Liver (tissue), 9 donors: ENCODE results near the gene NLK. TPM values are rescaled to one million over a fixed set of nuclear protein-coding genes. Genes with fewer than 3 reads are reported as not detected.

ENCODE experiments used
- DNase-seq: peaks from one replicate; pipeline ENCODE4 v3.0.0-alpha.2; 2017; ENCODE audit warnings: low spot score
- H3K27ac ChIP-seq, 2 donors: one replicate each; pipeline ENCODE4 v1.7.0; 2013; ENCODE audit warnings: inconsistent platforms in 2 of 2, low read length in 2 of 2, control low read depth in 1 of 2, low read depth in 1 of 2, mild to moderate bottlenecking in 1 of 2
- H3K27me3 ChIP-seq, 4 donors: one replicate each; pipeline versions ENCODE4 v1.6.1 to v1.7.0; 2013; ENCODE audit warnings: low read length in 3 of 4, inconsistent platforms in 1 of 4, mild to moderate bottlenecking in 1 of 4, moderate library complexity in 1 of 4; ENCODE audit not compliant: control insufficient read depth in 4 of 4, insufficient read depth in 4 of 4
- H3K36me3 ChIP-seq, 4 donors: one replicate each; pipeline versions ENCODE4 v1.6.1 to v1.7.0; 2013; ENCODE audit warnings: low read length in 3 of 4, mild to moderate bottlenecking in 3 of 4, low read depth in 1 of 4, moderate library complexity in 1 of 4; ENCODE audit not compliant: control insufficient read depth in 4 of 4, insufficient read depth in 3 of 4
- H3K4me1 ChIP-seq, 4 donors: one replicate each; pipeline versions ENCODE4 v1.6.1 to v1.7.0; 2013; ENCODE audit warnings: low read length in 3 of 4, mild to moderate bottlenecking in 3 of 4, moderate library complexity in 1 of 4; ENCODE audit not compliant: control insufficient read depth in 4 of 4, insufficient read depth in 4 of 4
- H3K4me3 ChIP-seq, 3 donors: one replicate each; pipeline versions ENCODE4 v1.6.1 to v1.7.0; 2013; ENCODE audit warnings: low read length in 3 of 3, control low read depth in 1 of 3, low read depth in 1 of 3, mild to moderate bottlenecking in 1 of 3
- H3K9ac ChIP-seq, 2 donors: one replicate each; pipeline ENCODE4 v1.7.0; 2013; ENCODE audit warnings: low read length in 2 of 2, mild to moderate bottlenecking in 2 of 2, moderate library complexity in 2 of 2, control low read depth in 1 of 2, low read depth in 1 of 2
- H3K9me3 ChIP-seq, 4 donors: one replicate each; pipeline versions ENCODE4 v1.6.1 to v1.7.0; 2013; ENCODE audit warnings: low read length in 3 of 4; ENCODE audit not compliant: control insufficient read depth in 4 of 4
- ATF3 ChIP-seq: IDR thresholded peaks from 2 replicates; pipeline ENCODE4 v1.6.1; 2016; ENCODE audit warnings: antibody characterized with exemption
- CTCF ChIP-seq: fragments of 150-350 bp; IDR thresholded peaks from 2 replicates; pipeline ENCODE4 v1.5.1; 2017; ENCODE audit warnings: improper control_type of control experiment, low read depth, low read length; ENCODE audit not compliant: missing input control
- EGR1 ChIP-seq, 2 donors: IDR thresholded peaks; 2 replicates each; pipeline ENCODE4 v1.6.1; 2016 to 2018; ENCODE audit warnings: antibody characterized with exemption in 2 of 2, low read depth in 2 of 2
- FOXA1 ChIP-seq: IDR thresholded peaks from 2 replicates; pipeline ENCODE4 v1.6.1; 2016; ENCODE audit warnings: antibody characterized with exemption
- FOXA2 ChIP-seq: IDR thresholded peaks from 2 replicates; pipeline ENCODE4 v1.6.1; 2016; ENCODE audit warnings: antibody characterized with exemption
- GABPA ChIP-seq, 2 donors: IDR thresholded peaks in 1 of 2; conservative IDR thresholded peaks in 1 of 2; 2 replicates each; pipeline ENCODE4 v1.6.1; 2016; ENCODE audit warnings: antibody characterized with exemption in 2 of 2, mild to moderate bottlenecking in 1 of 2, moderate library complexity in 1 of 2
- HNF4A ChIP-seq, 2 donors: conservative IDR thresholded peaks; 2 replicates each; pipeline ENCODE4 v1.6.1; 2016; ENCODE audit warnings: antibody characterized with exemption in 2 of 2, mild to moderate bottlenecking in 2 of 2
- HNF4G ChIP-seq: IDR thresholded peaks from 2 replicates; pipeline ENCODE4 v1.6.1; 2016; ENCODE audit warnings: antibody characterized with exemption
- JUND ChIP-seq, 2 donors: IDR thresholded peaks; 2 replicates each; pipeline ENCODE4 v1.6.1; 2016; ENCODE audit warnings: antibody characterized with exemption in 2 of 2
- MAX ChIP-seq: IDR thresholded peaks from 2 replicates; pipeline ENCODE4 v1.6.1; 2016; ENCODE audit warnings: antibody characterized with exemption
- NR2F2 ChIP-seq: IDR thresholded peaks from 2 replicates; pipeline ENCODE4 v1.6.1; 2016; ENCODE audit warnings: antibody characterized with exemption
- RAD21 ChIP-seq, 2 donors: IDR thresholded peaks; 2 replicates each; pipeline ENCODE4 v1.6.1; 2016; ENCODE audit warnings: antibody characterized with exemption in 2 of 2, mild to moderate bottlenecking in 2 of 2
- REST ChIP-seq: IDR thresholded peaks from 2 replicates; pipeline ENCODE4 v1.6.1; 2016; ENCODE audit warnings: antibody characterized with exemption, mild to moderate bottlenecking
- RXRA ChIP-seq, 2 donors: IDR thresholded peaks; 2 replicates each; pipeline ENCODE4 v1.6.1; 2017 to 2018; ENCODE audit warnings: antibody characterized with exemption in 2 of 2, mild to moderate bottlenecking in 1 of 2
- SP1 ChIP-seq: IDR thresholded peaks from 2 replicates; pipeline ENCODE4 v1.6.1; 2018; ENCODE audit warnings: antibody characterized with exemption, mild to moderate bottlenecking
- TAF1 ChIP-seq: conservative IDR thresholded peaks from 2 replicates; pipeline ENCODE4 v1.6.1; 2016; ENCODE audit warnings: antibody characterized with exemption, mild to moderate bottlenecking
- YY1 ChIP-seq: IDR thresholded peaks from 2 replicates; pipeline ENCODE4 v1.6.1; 2016; ENCODE audit warnings: antibody characterized with exemption, mild to moderate bottlenecking
- ZBTB33 ChIP-seq: IDR thresholded peaks from 2 replicates; pipeline ENCODE4 v1.6.1; 2016; ENCODE audit warnings: antibody characterized with exemption
- WGBS: extraction: QIAGEN DNeasy Blood & Tissue Kit; methylation state at CpG from one replicate; pipeline ENCODE4 v1.1.7; 2013; 5-methylcytosine and 5-hydroxymethylcytosine counted together
- polyA plus RNA-seq, 2 donors: library from polyadenylated mRNA; stranded (reverse) in 1 of 2; unstranded in 1 of 2; fragments of 200-250 nt in 1 of 2; fragments of >200 nt in 1 of 2; fragmentation: Nextera tagmentation in 1 of 2; extraction: Ambion mirVana in 1 of 2; gene quantifications; one replicate each; pipeline versions ENCODE4 v1.2.1 to v1.2.3, GENCODE V29; 2013 to 2015
- total RNA-seq, 2 donors: library from RNA; depleted of rRNA; stranded (reverse); fragments of >200 nt; gene quantifications; one replicate each; pipeline ENCODE4 v1.2.3, GENCODE V29; 2014
- donor health status: healthy.
- donor health status: healthy.
- donor health status: healthy.
- donor health status: healthy.
- donor health status: healthy.

Gene NLK
- total and polyA plus RNA-seq, 4 donors = 4.4 to 17.4 (median 9.2) TPM

GRCh38 chr17:28040406-28040805 lies 2.1 kb upstream of the NLK start:
- Histone ChIP-seq H3K36me3 (no peaks in the 10 kb centered on the region), H3K27ac (peak overlapping the region in 1 of 2 donors; percentile 23), H3K27me3 (no peaks in the 10 kb centered on the region), H3K9me3 (no peaks in the 10 kb centered on the region), H3K9ac (no peak overlapping the region), H3K4me1 (peaks cover 7 to 29% (median 22%) of the 10 kb centered on the region in 4 donors), H3K4me3 (no peak overlapping the region)
- WGBS = 93% methylated on average over 6 of the region's 6 CpGs
- no peak for DNase-seq
- TF ChIP-seq FOXA2 (no peak), REST (no peak), MAX (no peak), HNF4A (conservative IDR thresholded peaks at IDR 0.05) (no peak), FOXA1 (no peak), ZBTB33 (no peak), HNF4G (no peak), SP1 (no peak), ATF3 (no peak), TAF1 (no peak), YY1 (no peak), NR2F2 (no peak), CTCF (no peak), EGR1 (IDR thresholded peaks at IDR 0.05; ENCODE audit: low read depth in 2 of 2) (no peak), GABPA (IDR thresholded peaks at IDR 0.05 in 1 of 2, conservative IDR thresholded peaks at IDR 0.05 in 1 of 2) (no peak), RAD21 (IDR thresholded peaks at IDR 0.05) (no peak), RXRA (IDR thresholded peaks at IDR 0.05) (no peak), JUND (IDR thresholded peaks at IDR 0.05) (no peak)
